CD14-positive monocyte (primary cell): Measurements from ENCODE around the gene GLB1L2. TPM values are rescaled to one million over a fixed set of nuclear protein-coding genes. Genes with fewer than 3 reads are reported as not detected.
"Not testable (repeated sequence)": the region's sequence is repeated elsewhere in the genome, so short reads cannot be mapped to it uniquely, and the experiment has no call there.

Source experiments
- DNase-seq, 3 donors: peaks; one replicate each; pipeline ENCODE4 v3.0.0-alpha.2; 2011 to 2022
- H2AFZ ChIP-seq: 2 replicates; pipeline ENCODE4 v1.6.0; 2012; ENCODE audit warnings: mild to moderate bottlenecking, low read depth, low read length, inconsistent platforms; ENCODE audit not compliant: insufficient read depth, poor library complexity, severe bottlenecking
- H3K27ac ChIP-seq, 2 donors: 1 replicate in 1 of 2; 2 replicates in 1 of 2; pipeline ENCODE4 v1.5.1; 2012 to 2013; ENCODE audit warnings: low read length in 2 of 2, control low read depth in 1 of 2, inconsistent platforms in 1 of 2, low read depth in 1 of 2, mild to moderate bottlenecking in 1 of 2
- H3K27me3 ChIP-seq, 2 donors: one replicate each; pipeline versions ENCODE4 v1.6.0 to v1.6.1; 2011 to 2013; ENCODE audit warnings: low read length in 2 of 2; ENCODE audit not compliant: control insufficient read depth in 2 of 2, insufficient read depth in 2 of 2
- H3K36me3 ChIP-seq, 2 donors: replicated peaks in 1 of 2; 1 replicate in 1 of 2; 2 replicates in 1 of 2; pipeline versions ENCODE4 v1.5.1 to v1.6.1; 2012 to 2013; ENCODE audit warnings: low read length in 2 of 2, control low read depth in 1 of 2, inconsistent platforms in 1 of 2, mild to moderate bottlenecking in 1 of 2; ENCODE audit not compliant: insufficient read depth in 2 of 2, control insufficient read depth in 1 of 2
- H3K4me1 ChIP-seq, 2 donors: 1 replicate in 1 of 2; 2 replicates in 1 of 2; pipeline versions ENCODE4 v1.5.1 to v1.6.1; 2012 to 2013; ENCODE audit warnings: low read length in 2 of 2, control low read depth in 1 of 2, inconsistent platforms in 1 of 2, mild to moderate bottlenecking in 1 of 2, moderate library complexity in 1 of 2; ENCODE audit not compliant: insufficient read depth in 2 of 2, control insufficient read depth in 1 of 2
- H3K4me2 ChIP-seq: replicated peaks from 2 replicates; pipeline ENCODE3; 2012; ENCODE audit warnings: low read length, moderate library complexity, mild to moderate bottlenecking; ENCODE audit not compliant: poor library complexity, severe bottlenecking; ENCODE audit errors: extremely low read depth
- H3K4me3 ChIP-seq, 3 experiments: fragments of 200-600 bp in 1 of 3; sonication (generic) in 1 of 3; replicated peaks in 1 of 3; 1 replicate in 2 of 3; 2 replicates in 1 of 3; pipeline ENCODE4 v1.5.1; 2011 to 2013; ENCODE audit warnings: low read length in 3 of 3, mild to moderate bottlenecking in 3 of 3, control low read depth in 2 of 3, low read depth in 2 of 3, inconsistent platforms in 1 of 3, moderate library complexity in 1 of 3
- H3K79me2 ChIP-seq: 2 replicates; pipeline ENCODE4 v1.6.0; 2012; ENCODE audit warnings: mild to moderate bottlenecking, control low read depth, inconsistent platforms, low read length, moderate library complexity; ENCODE audit not compliant: insufficient read depth
- H3K9ac ChIP-seq: 2 replicates; pipeline ENCODE4 v1.6.0; 2017; ENCODE audit warnings: low read length, mild to moderate bottlenecking; ENCODE audit not compliant: insufficient read depth, poor library complexity, severe bottlenecking
- H3K9me3 ChIP-seq, 2 donors: replicated peaks in 1 of 2; 1 replicate in 1 of 2; 2 replicates in 1 of 2; pipeline versions ENCODE4 v1.5.1 to v1.6.1; 2012 to 2013; ENCODE audit warnings: low read length in 2 of 2, control low read depth in 1 of 2; ENCODE audit not compliant: control insufficient read depth in 1 of 2, insufficient read depth in 1 of 2
- H4K20me1 ChIP-seq: 2 replicates; pipeline ENCODE4 v1.6.0; 2012; ENCODE audit warnings: mild to moderate bottlenecking, low read length, control low read depth, moderate library complexity; ENCODE audit not compliant: insufficient read depth
- H3K27ac Mint-ChIP-seq, 7 donors: one replicate each; pipeline ENCODE4 v1.8.0; 2020; ENCODE audit warnings: mild to moderate bottlenecking in 7 of 7, mixed read lengths in 7 of 7, moderate library complexity in 6 of 7, inconsistent platforms in 2 of 7
- H3K27me3 Mint-ChIP-seq, 3 donors: one replicate each; pipeline ENCODE4 v1.8.0; 2021 to 2022; ENCODE audit warnings: low read depth in 3 of 3, mild to moderate bottlenecking in 3 of 3, mixed read lengths in 3 of 3, moderate library complexity in 3 of 3, inconsistent platforms in 1 of 3
- H3K36me3 Mint-ChIP-seq, 2 donors: one replicate each; pipeline ENCODE4 v1.8.0; 2020; ENCODE audit warnings: mixed read lengths in 2 of 2, inconsistent platforms in 1 of 2, mild to moderate bottlenecking in 1 of 2
- H3K4me1 Mint-ChIP-seq: one replicate; pipeline ENCODE4 v1.8.0; 2020; ENCODE audit warnings: mild to moderate bottlenecking, mixed read lengths
- H3K4me3 Mint-ChIP-seq, 2 donors: one replicate each; pipeline ENCODE4 v1.8.0; 2020; ENCODE audit warnings: mild to moderate bottlenecking in 2 of 2, mixed read lengths in 2 of 2, moderate library complexity in 1 of 2
- H3K9me3 Mint-ChIP-seq, 7 donors: one replicate each; pipeline ENCODE4 v1.8.0; 2020 to 2022; ENCODE audit warnings: mixed read lengths in 7 of 7, mild to moderate bottlenecking in 6 of 7, moderate library complexity in 6 of 7, inconsistent platforms in 2 of 7
- WGBS: methylation state at CpG from one replicate; pipeline ENCODE4 v1.1.5; 2013; ENCODE audit warnings: missing lambda C conversion rate; ENCODE audit not compliant: insufficient coverage; 5-methylcytosine and 5-hydroxymethylcytosine counted together
- intact Hi-C, 2 donors: fragments of 100-400 bp; cut with micrococcal nuclease; formaldehyde crosslinking; loops; one replicate each; pipeline versions ENCODE4 v1.15.0 to v1.15.1; 2023
- polyA plus RNA-seq, 3 donors: library from polyadenylated mRNA; depleted of rRNA in 1 of 3; unstranded in 2 of 3; stranded (reverse) in 1 of 3; fragments of 300-500 nt in 2 of 3; fragments of >200 nt in 1 of 3; fragmentation: Illumina TruSeq in 2 of 3; gene quantifications; 1 replicate in 2 of 3; 2 replicates in 1 of 3; pipeline ENCODE4 v1.2.3, GENCODE V29; 2012 to 2021
- TF ChIP-seq, protein P1 (sequence below): fragments of 200-600 bp; IDR thresholded peaks from one replicate; pipeline ENCODE4 v1.8.0; 2022; ENCODE audit warnings: antibody characterized with exemption, mild to moderate bottlenecking

GLB1L2 gene
- polyA plus RNA-seq, 3 donors, result not detected

DNA sequence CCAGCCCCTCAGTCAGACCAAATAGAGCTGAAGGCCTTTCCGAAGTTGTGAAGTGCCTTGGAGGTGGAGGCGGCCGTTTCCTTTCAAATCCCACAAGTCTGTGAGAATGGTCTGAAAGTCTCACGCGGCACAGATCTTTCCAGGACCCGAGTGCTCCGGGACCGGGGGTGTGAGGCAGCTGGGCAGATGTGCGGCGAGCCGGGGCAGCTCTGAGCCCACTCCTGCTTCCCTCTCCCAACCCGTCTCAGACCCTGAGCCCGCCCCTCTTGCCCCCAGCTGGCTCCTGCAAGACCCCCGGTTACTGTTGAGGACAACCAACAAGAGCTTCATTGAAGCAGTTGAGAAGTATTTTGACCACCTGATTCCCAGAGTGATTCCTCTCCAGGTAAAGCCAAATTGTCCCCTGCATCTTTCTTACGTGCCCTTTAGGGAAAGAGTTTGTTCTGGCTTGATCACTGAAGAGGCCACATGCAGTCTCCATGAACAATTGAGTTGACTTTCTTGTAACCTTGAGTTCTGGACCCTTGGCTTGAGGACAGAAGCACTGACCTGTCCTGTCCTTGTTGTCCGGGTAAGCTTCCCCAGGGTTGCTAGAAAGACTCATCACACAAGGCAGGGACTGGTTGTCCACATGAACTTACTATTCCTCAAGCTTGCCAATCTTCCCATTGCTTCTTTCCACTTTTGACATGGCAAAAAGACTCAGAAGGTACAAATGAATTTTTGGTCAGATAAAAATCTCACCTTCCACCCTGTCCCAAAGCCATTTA is 48.1 kb upstream of the GLB1L2 start:
- no peaks in the 10 kb centered on the region for H4K20me1 ChIP-seq
- TF ChIP-seq, protein P1, sequence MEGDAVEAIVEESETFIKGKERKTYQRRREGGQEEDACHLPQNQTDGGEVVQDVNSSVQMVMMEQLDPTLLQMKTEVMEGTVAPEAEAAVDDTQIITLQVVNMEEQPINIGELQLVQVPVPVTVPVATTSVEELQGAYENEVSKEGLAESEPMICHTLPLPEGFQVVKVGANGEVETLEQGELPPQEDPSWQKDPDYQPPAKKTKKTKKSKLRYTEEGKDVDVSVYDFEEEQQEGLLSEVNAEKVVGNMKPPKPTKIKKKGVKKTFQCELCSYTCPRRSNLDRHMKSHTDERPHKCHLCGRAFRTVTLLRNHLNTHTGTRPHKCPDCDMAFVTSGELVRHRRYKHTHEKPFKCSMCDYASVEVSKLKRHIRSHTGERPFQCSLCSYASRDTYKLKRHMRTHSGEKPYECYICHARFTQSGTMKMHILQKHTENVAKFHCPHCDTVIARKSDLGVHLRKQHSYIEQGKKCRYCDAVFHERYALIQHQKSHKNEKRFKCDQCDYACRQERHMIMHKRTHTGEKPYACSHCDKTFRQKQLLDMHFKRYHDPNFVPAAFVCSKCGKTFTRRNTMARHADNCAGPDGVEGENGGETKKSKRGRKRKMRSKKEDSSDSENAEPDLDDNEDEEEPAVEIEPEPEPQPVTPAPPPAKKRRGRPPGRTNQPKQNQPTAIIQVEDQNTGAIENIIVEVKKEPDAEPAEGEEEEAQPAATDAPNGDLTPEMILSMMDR, result no peak
- H3K27me3 ChIP-seq, result peaks cover 6 to 29% of the 10 kb centered on the region in 2 donors
- no peak overlapping the region for H3K4me3 ChIP-seq
- H3K36me3 Mint-ChIP-seq, result no peaks in the 10 kb centered on the region
- H3K4me2 ChIP-seq, result no peak overlapping the region
- H3K9me3 ChIP-seq, result peaks cover 0 to 2% of the 10 kb centered on the region in 2 donors
- no peaks in the 10 kb centered on the region for H3K79me2 ChIP-seq
- 96% methylated on average over 4 of the region's 16 CpGs for WGBS
- no peaks in the 10 kb centered on the region for H3K4me1 ChIP-seq
- intact Hi-C loops, result no loop called here
- no peak overlapping the region for H3K9ac ChIP-seq
- H3K27me3 Mint-ChIP-seq, result peaks cover 27 to 48% (median 42%) of the 10 kb centered on the region in 3 donors
- H3K27ac Mint-ChIP-seq, result no peak overlapping the region
- no peak for DNase-seq
- no peaks in the 10 kb centered on the region for H3K36me3 ChIP-seq
- H3K27ac ChIP-seq, result no peak overlapping the region
- peaks cover 0 to 6% (median 2%) of the 10 kb centered on the region in 7 donors for H3K9me3 Mint-ChIP-seq
- no peaks in the 10 kb centered on the region for H3K4me1 Mint-ChIP-seq
- no peak overlapping the region for H2AFZ ChIP-seq
- no peak overlapping the region for H3K4me3 Mint-ChIP-seq

GRCh38 chr11:134284349-134284748 is 47.4 kb upstream of the GLB1L2 start:
- DNase-seq, H3K4me2 ChIP-seq, H3K79me2 ChIP-seq, H3K27ac Mint-ChIP-seq, intact Hi-C loops, H3K4me1 ChIP-seq, H3K9me3 ChIP-seq, H3K36me3 Mint-ChIP-seq, H3K27ac ChIP-seq, H3K4me3 ChIP-seq, H2AFZ ChIP-seq, H4K20me1 ChIP-seq, H3K4me3 Mint-ChIP-seq, H3K36me3 ChIP-seq, H3K4me1 Mint-ChIP-seq, H3K9ac ChIP-seq, H3K9me3 Mint-ChIP-seq: not testable (repeated sequence)
- H3K27me3 Mint-ChIP-seq, result peaks cover 25 to 44% (median 35%) of the 10 kb centered on the region in 3 donors
- 83% methylated on average over 2 of the region's 5 CpGs for WGBS
- peaks cover 4 to 24% of the 10 kb centered on the region in 2 donors for H3K27me3 ChIP-seq
